HG02588 (cell line): ENCODE data around the gene RHBDD3.

Experiments
- ATAC-seq: cut with Tn5 transposase; IDR thresholded peaks from one replicate; pipeline ENCODE4 v1.9.1; 2021; ENCODE audit warnings: mild to moderate bottlenecking, moderate library complexity; ENCODE audit not compliant: unreplicated experiment

The RHBDD3 gene

DNA sequence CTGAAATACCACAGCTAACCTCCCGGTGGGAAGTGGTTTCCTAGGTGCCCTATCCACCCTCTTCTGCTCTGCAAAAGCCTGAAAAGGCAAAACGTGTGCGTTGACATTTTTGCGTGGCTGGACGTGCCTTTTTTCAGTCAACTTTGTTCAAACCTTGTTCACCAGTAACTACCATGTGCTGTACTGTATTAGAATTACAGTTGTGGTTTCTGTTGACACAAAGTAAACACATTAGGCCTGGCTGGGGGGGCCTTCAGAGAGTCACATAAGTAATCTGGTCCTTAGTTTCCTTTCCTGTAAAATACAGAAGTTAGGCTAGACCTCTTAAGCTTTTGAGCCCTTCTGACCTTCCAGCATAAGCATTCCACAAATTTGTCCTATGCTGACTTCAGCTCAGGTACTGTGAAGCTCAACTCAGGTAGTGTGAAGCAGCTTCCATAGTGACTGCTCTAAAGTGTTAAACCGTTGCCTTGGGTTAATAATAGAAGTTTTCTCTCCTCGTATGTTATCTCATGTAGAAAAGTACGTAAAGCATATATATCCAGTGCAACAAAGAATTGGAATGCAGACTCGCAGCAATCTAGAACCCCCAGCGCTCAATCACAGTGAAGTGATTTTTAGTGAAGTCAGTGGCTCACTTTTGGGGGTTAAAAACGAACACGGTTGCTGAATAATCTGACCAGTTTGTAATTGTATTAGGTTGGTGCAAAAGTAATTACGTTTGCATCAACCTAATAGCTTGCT lies 2.1 kb upstream of the RHBDD3 start:
- ATAC-seq: no peak

DNA sequence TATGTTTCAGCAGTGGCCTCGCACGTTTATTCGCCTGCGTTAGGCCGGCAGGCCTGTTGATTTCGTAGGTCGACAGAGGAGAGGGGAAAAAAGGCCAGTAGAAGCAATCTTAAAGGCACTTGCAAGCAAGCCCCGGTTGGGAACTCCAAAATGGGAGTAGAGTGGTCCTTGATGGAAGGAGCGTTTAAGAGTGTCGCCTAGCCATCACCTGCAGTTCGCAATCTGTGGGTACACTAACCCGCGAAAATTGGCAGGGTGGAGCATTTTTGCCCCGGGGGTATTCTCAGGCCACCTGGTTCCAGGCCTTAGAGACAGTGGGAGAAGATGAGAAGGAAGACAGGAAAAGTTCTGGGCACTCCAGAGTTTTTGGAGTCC lies 1.4 kb upstream of the RHBDD3 start:
- ATAC-seq: no peak

DNA sequence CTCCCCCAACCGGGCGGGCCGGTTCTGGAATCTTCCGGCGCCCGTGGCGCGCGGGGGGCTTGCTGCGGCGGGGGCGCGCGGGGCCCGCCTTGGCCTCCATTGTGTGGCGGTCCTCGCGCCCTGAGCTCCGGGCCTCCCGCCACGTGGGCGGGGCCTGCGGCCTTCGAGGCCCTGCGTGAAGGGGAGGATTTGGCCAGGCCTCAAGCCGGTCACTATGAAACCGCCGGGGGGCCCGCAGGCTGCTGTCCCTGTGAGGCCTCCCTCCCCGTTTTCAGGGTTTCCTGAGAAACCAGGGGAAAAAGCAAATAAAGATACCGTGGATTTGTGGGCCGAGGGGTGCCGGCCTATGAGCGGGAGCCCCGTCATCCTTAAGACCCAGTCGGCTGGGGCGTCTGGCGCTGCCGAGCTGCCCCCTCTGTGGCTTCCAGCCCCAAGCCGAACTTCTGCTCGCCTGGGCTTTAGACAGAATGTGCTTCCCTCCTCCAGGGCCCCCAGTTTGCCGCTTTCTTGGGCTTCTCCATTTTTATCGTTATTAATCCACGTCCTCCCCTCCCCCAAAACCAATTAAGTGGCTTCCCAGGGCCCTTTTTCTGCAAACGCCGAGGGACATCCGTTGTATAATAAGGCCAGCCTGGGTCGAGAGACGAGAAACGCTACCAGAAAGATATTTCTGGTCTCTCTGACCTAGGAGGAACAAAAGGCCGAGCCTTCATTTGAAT lies 889 bp upstream of the RHBDD3 start:
- ATAC-seq: peak; percentile 23

- no peak for ATAC-seq
Measured at GRCh38 chr22:29267462-29267857, 321 bp downstream of the RHBDD3 start.

GRCh38 chr22:29266564-29267461 lies 968 bp downstream of the RHBDD3 start:
- no peak for ATAC-seq

DNA sequence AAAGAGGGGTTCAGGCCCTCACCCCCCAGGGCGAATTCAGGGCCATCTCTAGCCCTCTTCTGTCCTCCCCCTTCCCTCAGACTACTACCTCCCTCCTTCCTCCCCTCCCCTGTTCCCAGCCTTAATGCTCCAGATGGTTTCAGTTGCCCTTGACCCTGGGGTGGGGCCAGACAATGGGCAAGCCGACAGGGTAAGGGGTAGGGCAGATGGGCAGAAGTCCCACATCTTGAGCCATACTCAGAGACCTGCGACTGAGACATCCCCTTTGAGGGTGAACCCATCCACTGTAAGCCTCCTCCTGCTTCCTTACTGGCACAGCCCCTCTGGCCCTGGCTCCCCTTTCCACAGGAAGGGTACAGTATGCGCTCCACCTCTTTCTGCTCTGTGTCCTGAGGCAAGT lies 1.9 kb downstream of the RHBDD3 start:
- no peak for ATAC-seq

- ATAC-seq: no peak
Measured at GRCh38 chr22:29265305-29265704, 2.5 kb downstream of the RHBDD3 start.

DNA sequence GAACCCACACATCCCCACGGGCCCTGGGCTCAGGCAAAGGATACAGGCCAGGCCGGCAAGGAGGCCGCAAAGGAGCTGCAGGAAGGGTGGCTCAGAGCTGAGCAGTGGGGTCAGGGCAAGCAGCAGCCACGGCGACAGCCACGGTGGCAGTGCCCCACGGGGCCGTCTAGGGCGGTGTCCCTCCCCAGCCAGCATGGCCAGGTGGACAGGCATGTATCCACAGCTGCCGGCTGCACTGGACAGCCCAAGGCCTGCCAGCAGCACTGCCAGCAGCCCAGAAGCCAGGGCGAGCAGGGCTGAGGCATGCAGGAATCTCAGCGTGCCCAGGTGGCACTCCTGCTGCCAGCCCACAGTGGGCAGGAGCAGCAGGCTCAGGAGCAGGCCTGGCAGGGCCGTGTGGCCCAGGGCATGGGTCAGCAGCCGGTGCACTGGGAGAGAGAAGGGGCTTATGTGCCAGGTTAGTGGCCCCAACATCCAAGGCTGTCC lies 3.9 kb downstream of the RHBDD3 start:
- ATAC-seq: no peak

DNA sequence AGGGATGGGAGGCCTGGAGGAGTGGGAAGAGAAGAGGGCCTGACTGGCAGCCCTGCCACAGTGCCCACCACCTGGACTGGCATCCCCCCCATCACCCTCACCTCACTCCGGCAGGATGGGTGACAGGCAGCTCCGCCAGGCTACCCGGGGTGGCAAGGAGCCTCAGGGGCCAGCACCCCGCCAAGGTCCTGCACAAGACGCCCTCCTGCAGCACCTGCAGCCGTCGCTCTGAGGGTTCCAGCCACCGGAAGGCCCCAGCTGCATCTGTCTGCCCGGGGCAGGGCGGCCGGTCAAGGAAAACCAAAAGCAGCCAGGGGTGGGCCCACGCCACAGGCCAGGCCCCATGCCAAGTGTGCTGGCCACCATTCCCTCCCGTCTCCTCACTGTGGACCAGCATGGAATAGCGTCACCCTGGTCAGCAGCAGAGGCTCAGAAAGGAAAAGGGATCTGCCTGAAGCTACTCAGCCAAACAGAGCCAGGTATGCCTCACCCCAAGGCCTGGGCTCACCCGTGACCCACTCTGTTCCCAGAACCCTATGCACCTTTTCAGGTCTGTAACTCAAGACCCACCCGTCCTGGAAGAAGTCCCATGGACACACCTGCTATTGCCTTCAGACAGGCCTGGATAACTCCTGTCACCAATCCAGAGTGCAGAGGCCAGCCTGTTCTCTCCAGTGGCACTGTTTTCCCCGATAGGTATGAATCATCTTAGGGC lies 7.0 kb downstream of the RHBDD3 start:
- ATAC-seq: no peak

GRCh38 chr22:29260031-29260560 lies 7.7 kb downstream of the RHBDD3 start:
- no peak for ATAC-seq

GRCh38 chr22:29259253-29259899 lies 8.4 kb downstream of the RHBDD3 start:
- no peak for ATAC-seq

DNA sequence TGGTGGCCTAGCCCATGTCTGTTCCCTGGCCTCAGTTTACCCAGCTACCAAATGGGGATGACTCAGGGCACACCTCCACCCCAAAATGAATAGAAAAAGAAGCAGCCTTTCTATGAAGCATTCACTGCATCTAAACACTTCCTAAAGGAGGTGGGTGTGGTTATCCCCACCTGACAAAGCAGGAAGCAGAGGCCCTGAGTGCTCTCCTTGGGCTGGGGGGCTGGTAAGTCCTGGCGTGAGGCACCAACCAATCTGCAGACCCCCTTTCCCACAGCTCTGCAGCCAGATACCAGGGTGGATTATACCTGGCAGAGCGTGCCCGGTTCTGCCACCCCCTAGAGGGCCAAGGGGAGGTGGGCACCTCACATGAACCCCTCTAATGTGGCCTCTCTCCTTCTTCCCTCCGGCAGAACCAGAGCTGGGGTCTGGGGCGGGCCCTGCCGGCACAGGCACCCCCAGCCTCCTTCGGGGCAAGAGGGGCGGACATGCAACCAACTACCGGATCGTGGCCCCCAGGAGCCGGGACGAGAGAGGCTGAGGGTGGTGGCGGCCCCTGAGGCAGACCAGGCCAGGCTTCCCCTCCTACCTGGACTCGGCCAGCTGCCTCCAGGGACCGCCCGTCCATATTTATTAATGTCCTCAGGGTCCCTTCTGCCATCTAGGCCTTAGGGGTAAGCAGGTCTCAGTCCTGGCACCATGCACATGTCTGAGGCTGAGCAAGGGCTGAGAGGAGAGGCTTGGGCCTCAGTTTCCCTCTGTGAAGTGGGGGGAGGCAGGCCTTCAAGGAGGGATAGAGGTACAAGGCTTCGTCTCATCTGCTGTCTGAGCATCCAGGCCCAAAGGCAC lies 9.2 kb downstream of the RHBDD3 start:
- ATAC-seq: no peak

DNA sequence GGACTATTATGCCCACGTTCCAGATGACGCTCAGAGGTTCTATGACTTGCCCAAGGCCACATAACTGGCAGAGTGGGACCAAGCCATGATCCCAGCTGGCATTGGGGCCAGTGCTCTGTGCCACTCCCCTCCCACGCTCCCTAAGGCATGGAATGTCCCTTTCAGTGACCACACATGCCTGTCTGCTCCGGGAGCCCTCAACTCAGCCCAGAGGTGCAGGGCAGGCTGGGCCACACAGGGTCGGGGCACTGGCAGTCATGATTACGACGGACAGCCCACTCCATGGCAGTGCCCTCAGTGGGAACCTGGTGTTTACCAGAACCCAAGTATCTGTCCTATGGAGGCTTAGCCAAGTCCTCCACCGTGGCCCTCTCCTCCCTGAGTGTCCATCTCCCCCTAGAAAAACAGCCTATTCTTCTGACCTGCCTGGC lies 10.0 kb downstream of the RHBDD3 start:
- no peak for ATAC-seq

GRCh38 chr22:29256606-29257325 lies 11.0 kb downstream of the RHBDD3 start:
- ATAC-seq: no peak

- ATAC-seq: no peak
Measured at GRCh38 chr22:29255064-29255621, 12.6 kb downstream of the RHBDD3 start.

- ATAC-seq: no peak
Measured at GRCh38 chr22:29254286-29254660, 13.5 kb downstream of the RHBDD3 start.

DNA sequence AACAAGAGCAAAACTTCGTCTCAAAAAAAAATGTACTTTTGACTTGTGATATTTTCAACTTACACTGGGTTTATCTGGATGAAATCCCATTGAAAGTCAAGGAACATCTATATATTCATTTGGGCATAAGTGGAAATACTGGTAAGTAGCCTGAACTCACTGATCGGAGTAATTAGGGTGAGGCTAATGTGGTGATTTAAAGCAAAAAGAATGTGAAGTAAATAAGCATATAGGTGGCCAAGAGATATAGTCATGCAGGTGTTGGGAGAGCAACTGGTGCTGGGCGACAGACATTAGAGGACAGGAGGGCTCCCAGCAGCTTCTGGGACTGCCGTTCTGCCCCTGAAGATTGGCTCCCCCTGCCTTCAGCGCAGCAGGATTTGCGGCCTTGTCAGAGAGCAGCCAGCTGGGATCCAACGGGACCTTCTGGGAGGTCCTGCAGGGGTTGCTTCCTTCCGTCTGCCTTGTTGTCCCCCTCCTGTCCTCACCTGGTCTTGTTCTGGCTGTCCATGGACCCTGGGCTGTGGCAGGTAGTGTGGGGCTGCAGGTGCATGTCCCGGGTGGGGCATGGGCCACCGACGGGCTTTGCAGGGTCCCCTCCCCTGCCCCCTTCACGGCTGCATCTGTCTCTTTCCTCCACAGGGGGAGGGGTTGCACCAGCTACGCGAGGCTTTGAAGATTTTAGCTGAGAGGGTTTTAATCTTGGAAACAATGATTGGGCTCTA lies 14.1 kb downstream of the RHBDD3 start:
- ATAC-seq: no peak
